ENCODE results near the gene NT5C2.
"Not testable (repeated sequence)": the region's sequence is repeated elsewhere in the genome, so short reads cannot be mapped to it uniquely, and the experiment has no call there.

The NT5C2 gene

GRCh38 chr10:103155471-103156085, 37.5 kb downstream of the NT5C2 start:
- DNase-seq: no peak

GRCh38 chr10:103154521-103155299, 38.4 kb downstream of the NT5C2 start:
- DNase-seq: no peak

GRCh38 chr10:103153302-103154197, 39.5 kb downstream of the NT5C2 start:
- peak; percentile 17 for DNase-seq

GRCh38 chr10:103149991-103150622, 43.0 kb downstream of the NT5C2 start:
- DNase-seq: no peak

GRCh38 chr10:103147645-103148044, 45.4 kb downstream of the NT5C2 start:
- DNase-seq: no peak

- peak; percentile 67 for DNase-seq
Observed at GRCh38 chr10:103145860-103146466, 47.1 kb downstream of the NT5C2 start.

- DNase-seq: no peak
Observed at GRCh38 chr10:103145046-103145445, 48.0 kb downstream of the NT5C2 start.

- no peak for DNase-seq
Observed at GRCh38 chr10:103144041-103144440, 49.0 kb downstream of the NT5C2 start.

- DNase-seq: not testable (repeated sequence)
Observed at GRCh38 chr10:103143641-103144040, 49.4 kb downstream of the NT5C2 start.

GRCh38 chr10:103141950-103142349, 51.1 kb downstream of the NT5C2 start:
- no peak for DNase-seq

GRCh38 chr10:103140469-103140868, 52.6 kb downstream of the NT5C2 start:
- no peak for DNase-seq

GRCh38 chr10:103139803-103140202, 53.3 kb downstream of the NT5C2 start:
- no peak for DNase-seq

- not testable (repeated sequence) for DNase-seq
Observed at GRCh38 chr10:103135168-103135567, 57.9 kb downstream of the NT5C2 start.

GRCh38 chr10:103130910-103131309, 62.2 kb downstream of the NT5C2 start:
- no peak for DNase-seq

GRCh38 chr10:103130180-103130579, 62.9 kb downstream of the NT5C2 start:
- DNase-seq: not testable (repeated sequence)

- no peak for DNase-seq
Observed at GRCh38 chr10:103127241-103127640, 65.8 kb downstream of the NT5C2 start.

- DNase-seq: peak; percentile 83
Observed at GRCh38 chr10:103125323-103126267, 67.5 kb downstream of the NT5C2 start.

- no peak for DNase-seq
Observed at GRCh38 chr10:103124420-103125096, 68.5 kb downstream of the NT5C2 start.

GRCh38 chr10:103123282-103124024, 69.6 kb downstream of the NT5C2 start:
- DNase-seq: no peak
